NCI-H510A treated with DMSO at 0.1 percent for 48 hours (cell line): Measurements from ENCODE around the gene GGCX.
A peak's percentile ranks its signal among the peaks of the same experiment; 100 is the strongest.

Experiments
- DNase-seq: peaks from one replicate; lab custom pipeline; 2025; lab: John Stamatoyannopoulos, UW

Gene GGCX

DNA sequence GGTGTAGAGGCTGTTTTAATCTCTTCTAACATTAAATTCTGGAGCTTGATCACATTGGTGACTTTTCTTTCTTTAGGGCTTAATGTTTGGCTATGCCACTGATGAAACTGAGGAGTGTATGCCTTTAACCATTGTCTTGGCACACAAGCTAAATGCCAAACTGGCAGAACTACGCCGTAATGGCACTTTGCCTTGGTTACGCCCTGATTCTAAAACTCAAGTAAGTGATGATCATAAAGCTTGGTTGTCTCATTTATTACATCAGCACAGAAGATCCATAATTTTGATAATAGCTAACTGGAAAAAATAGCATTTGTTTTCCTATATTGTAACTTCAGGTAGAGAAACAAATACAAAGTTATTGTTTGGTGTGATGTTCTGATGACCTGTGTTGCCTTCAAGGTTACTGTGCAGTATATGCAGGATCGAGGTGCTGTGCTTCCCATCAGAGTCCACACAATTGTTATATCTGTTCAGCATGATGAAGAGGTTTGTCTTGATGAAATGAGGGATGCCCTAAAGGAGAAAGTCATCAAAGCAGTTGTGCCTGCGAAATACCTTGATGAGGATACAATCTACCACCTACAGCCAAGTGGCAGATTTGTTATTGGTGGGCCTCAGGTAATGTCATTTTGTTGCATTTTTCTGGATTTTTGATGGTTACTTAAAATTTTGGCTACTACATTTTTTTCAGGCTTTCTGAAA is 19.4 kb downstream of the GGCX start:
- no peak for DNase-seq

GRCh38 chr2:85541262-85541661 is 20.0 kb downstream of the GGCX start:
- no peak for DNase-seq

GRCh38 chr2:85540133-85540648 is 21.1 kb downstream of the GGCX start:
- DNase-seq, result no peak

- no peak for DNase-seq
Observed at GRCh38 chr2:85539361-85540132, 21.7 kb downstream of the GGCX start.

DNA sequence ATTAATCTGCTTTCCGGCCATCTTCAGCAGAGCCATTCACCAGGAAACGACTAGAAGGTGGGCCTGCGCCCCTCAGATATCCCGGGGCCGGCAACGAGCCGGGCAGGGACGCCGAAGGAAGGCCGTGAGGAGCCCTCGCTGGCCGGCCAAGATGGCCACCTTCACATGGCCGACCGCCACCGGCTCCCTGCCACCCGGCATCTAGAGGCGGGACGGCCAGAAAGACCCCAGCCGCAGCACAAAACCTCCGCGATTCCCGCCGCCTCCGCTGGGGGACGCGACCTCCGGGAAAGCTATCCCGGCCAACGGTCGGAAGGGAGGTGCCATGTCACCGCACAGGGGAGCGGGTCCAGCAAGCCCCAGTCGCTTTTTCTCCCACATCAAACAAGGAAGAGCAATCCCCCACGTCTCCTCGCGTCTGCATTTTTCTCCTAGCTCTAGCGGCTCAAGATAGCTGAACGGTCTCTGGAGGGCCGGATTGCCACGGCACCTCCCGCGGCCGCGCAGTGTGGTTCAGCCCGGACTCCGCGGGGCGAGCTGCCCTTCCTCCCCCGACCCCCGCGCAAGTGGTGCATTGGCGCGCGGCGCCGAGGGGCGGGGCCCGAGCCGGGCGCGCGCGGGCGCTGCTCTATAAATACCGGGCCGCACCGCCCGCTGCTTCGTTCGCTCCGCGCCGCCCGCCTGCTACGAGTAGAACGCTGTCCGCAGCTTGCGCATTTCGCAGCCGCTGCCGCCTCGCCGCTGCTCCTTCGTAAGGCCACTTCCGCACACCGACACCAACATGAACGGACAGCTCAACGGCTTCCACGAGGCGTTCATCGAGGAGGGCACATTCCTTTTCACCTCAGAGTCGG is 22.6 kb downstream of the GGCX start, which contains the start of gene MAT2A:
MAT2A (plus strand) TSS at position 662 of the 854 bp plus-strand sequence; CDS start at position 782, 120 bp downstream.
- DNase-seq, result peak; percentile 88

DNA sequence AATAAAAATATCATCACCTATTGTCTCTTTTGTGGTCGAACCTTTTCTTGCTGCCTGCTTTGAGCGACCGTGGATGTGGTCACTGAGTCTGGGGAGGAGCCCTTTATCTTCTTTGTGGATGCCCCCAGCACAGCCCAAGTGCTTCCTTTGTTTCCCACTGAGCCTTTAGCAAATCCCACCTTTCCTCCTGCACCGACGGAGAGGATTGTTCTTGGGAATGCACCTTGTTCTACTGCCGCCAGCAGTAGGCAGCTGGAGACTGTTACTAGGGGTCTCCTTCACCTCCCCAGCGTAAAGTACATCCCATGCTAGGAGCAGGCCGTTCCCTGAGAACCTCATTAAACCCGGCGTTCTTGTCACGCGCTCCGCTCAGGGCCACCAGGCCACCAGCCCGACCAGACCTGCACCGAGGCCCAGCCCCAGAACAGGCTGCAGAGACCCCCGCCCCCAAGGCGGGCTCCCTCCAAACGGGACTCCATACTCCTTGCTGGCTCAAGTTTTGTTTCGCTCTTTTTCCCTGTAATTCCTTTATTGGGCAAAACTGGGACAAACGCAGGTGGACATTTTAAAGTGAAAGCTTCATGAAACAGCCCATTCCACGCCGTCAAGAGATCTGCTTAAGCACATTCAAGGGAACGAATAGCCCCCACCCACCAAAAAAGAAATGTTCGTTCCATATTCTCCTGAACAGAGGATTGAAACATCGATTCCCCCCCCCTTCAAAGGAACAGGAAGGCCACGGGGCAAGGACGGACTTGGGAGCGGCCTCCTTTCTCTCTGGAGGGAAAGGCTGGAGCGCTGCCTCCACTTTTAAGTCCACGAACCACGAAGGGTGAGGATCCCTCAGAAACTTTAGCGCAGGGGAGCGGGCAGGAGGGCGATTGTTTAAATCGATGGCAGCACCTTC is 23.4 kb downstream of the GGCX start:
- DNase-seq, result peak; percentile 72

DNA sequence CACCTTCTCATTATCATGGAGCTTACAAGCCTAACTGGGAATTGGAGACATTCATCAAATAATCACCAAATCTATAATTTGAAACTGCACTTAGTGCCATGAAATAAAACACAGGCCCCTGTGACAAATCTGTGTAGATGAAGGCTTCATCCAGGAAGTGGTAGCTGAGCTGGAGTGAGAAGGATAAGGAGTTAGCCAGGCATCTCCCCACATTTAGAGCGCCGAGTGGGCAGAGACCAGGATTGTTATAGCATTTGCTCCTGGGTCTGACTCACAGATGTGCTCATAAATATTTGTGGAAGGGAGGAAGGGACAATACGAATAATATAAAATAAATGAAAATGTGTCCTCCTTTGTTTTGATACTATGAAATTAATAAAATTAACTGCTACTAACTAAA is 24.8 kb downstream of the GGCX start:
- no peak for DNase-seq

DNA sequence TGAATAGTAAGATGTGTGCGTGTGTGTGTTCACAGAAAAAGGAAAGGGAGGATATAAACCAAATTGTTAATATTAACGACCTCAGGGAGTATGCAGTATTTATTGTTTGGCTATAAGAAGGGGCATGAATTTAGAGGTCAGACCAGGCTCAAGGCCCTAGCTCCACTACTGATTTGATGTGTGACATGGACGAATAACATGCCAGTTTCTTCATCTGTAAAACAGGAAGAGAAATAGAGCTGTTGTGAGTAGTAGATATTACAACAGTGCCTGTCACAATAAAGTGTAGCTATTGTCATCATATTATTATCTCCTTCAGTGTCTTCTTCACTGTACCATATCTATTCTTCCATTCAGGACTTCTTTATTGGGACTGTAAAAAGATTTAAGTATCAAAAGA is 26.4 kb downstream of the GGCX start:
- no peak for DNase-seq

DNA sequence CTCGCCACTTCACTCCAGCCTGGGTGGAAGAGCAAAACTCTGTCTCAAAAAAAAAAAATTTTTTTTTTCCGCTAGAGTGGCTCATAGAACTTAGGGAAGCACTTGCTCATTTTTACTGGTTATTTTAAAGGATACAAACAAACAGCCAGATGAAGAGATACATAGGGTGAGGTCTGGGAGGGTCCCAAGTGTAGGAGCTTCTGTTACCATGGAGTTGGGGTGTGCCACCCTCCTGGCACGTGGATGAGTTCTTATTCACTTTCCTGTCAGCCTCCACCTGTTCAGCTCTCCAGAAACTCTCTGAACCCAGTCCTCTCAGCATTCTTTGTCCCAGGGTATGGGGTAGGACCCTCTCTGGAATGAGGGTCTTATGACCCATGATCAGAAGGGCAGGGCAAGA is 27.2 kb downstream of the GGCX start:
- DNase-seq, result no peak

- DNase-seq, result no peak
Observed at GRCh38 chr2:85531589-85531988, 29.7 kb downstream of the GGCX start.

GRCh38 chr2:85529809-85530208 is 31.5 kb downstream of the GGCX start:
- DNase-seq, result no peak

GRCh38 chr2:85528355-85528754 is 32.9 kb downstream of the GGCX start:
- DNase-seq, result no peak

DNA sequence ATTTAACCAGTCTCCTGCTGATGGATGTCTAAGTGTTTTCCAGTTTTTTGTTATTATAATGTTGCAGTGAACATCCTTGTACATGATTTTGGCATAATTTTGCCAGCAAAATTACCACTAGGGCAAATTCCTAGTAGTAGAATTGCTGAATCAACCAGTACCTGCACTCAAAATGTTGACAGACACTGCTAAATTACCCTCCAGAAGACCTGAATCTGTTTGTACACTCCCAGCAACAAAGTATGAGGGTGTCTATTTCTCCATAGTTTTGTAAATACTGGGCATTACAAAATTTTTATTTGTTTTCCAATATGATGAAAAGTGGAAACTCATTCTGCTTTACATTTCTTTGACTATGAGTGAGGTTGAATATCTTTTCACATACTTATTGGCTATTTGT is 33.5 kb downstream of the GGCX start:
- DNase-seq, result no peak

- no peak for DNase-seq
Observed at GRCh38 chr2:85525567-85525966, 35.7 kb downstream of the GGCX start.

DNA sequence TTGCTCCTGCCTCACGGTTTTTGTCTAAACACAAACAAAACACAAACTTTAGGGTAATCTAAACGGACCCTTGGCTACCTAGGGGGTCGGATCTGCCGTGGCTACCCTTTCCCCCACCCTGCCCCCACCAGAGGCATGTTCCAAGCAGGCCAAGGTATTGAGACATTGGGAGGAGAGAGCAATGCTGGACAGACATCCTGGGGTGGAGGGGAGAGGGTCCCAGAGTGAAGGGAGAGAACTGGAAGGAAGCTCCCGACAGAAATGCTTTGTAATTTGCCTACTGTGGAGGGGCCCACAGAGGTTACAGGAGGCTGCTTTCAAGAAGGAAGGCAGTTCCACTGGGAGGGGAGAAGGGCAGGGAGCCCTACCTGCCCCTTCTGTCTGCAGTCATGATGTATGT is 36.3 kb downstream of the GGCX start:
- DNase-seq, result no peak

- no peak for DNase-seq
Observed at GRCh38 chr2:85524336-85524908, 36.9 kb downstream of the GGCX start.

DNA sequence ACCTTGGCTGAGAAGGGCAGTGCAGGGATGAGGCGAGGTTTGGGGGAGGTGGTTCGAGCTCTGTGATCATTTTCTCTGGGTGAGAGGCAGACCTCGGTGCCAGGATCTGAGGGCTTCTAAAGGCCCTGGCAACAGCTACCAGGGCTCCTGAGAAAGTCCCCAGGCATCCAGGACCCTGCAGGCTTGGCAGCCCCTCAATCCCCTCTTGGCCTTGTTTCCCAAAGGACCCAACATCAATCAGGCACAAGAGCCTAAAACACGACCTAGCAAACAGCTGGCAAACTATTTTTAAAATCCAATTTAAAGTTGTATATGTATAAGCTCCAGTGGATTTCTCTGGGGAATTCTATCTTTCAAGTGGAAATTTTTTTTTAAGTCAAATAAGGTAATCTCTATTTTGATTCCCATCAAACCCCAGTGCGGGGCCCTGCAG is 37.4 kb downstream of the GGCX start:
- DNase-seq, result no peak

DNA sequence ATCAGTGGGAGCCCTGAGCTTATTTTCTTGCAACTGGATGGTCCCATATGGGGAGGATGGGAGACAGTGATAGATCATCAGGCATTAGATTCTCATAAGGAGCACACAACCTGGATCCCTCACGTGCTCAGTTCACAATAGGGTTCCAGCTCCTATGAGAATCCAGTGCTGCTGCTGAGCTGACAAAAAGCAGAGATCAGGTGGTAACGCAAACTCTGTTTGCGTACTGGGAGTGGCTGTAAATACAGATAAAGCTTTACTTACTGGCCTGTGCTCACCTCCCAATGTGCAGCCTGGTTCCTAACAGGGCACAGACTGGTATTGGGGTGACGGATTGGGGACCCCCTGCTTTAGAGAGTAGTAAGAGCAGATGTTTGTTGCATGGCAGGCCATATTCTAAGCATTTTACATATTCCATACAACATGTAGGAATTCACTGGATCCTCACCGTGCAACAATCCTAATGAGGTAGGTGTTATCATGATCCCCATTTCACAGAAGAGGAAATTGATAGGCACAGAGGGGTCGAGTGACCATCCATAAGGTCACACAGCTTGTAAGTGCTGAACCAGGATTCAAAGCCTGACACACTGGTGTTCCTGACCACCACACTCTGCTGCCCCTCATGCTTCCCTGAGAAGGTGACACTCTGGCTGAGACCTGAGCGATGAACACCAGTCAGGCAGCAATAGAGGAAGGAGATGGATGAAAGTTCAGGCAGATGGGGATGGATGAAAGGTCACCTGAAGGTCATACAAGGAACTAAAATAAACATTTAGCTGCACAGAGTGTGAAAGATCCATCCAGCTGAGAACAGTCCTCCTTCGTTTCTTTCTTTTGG is 38.0 kb downstream of the GGCX start:
- no peak for DNase-seq

DNA sequence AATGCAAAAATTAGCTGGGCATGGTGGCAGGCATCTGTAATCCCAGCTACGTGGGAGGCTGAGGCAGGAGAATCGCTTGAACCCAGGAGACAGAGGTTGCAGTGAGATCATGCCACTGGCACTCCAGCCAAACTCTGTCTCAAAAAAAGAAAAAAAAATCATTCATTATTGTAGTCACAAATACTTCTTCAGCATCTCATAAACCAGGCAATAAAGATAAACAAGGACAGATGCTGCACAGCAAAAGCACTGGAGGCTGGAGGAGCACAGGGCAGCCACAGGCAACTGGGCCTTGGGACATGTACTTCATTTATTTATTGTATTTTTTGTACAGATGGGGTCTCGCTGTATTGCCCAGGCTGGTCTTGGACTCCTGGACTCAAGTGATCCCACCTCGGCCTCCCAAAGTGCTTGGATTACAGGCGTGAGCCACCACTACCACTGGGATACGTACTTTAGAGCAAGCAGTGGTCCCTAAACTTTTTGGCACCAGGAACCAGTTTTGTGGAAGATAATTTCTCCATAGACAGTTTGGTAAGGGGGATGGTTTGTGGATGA is 39.1 kb downstream of the GGCX start:
- DNase-seq, result no peak
